GM12801 (cell line): ENCODE data around the gene KIAA1328.

Source experiments
- CTCF ChIP-seq: IDR thresholded peaks from one replicate; pipeline ENCODE4 v1.5.1; 2011; ENCODE audit warnings: control low read depth; ENCODE audit not compliant: insufficient read length; ENCODE audit errors: extremely low read depth

KIAA1328 gene

GRCh38 chr18:36933552-36933951 is 104.6 kb downstream of the KIAA1328 start:
- no peak for TF ChIP-seq CTCF

- no peak for TF ChIP-seq CTCF
Observed at GRCh38 chr18:36934884-36935283, 106.0 kb downstream of the KIAA1328 start.

- no peak for TF ChIP-seq CTCF
Observed at GRCh38 chr18:36942264-36942663, 113.3 kb downstream of the KIAA1328 start.

- TF ChIP-seq CTCF, result no peak
Observed at GRCh38 chr18:36947820-36948348, 119.0 kb downstream of the KIAA1328 start.

GRCh38 chr18:36950282-36950681 is 121.4 kb downstream of the KIAA1328 start:
- TF ChIP-seq CTCF, result no peak

- no peak for TF ChIP-seq CTCF
Observed at GRCh38 chr18:36950960-36951359, 122.0 kb downstream of the KIAA1328 start.

DNA sequence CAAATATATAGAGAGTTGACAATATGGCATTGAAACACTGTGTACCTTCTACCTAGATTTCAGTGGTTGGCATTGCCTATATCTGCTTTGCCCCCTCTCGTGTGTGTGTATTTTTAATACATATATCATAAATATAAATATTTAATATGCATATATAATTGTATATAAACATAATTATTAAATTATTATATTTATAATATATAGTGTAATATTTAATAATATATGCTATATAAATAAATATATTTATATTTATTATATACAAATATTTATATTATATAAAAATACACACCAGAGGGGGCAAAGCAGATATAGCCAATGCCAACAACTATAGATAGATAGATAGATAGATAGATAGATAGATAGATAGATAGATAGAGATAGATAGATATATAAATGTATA is 124.1 kb downstream of the KIAA1328 start:
- no peak for TF ChIP-seq CTCF

DNA sequence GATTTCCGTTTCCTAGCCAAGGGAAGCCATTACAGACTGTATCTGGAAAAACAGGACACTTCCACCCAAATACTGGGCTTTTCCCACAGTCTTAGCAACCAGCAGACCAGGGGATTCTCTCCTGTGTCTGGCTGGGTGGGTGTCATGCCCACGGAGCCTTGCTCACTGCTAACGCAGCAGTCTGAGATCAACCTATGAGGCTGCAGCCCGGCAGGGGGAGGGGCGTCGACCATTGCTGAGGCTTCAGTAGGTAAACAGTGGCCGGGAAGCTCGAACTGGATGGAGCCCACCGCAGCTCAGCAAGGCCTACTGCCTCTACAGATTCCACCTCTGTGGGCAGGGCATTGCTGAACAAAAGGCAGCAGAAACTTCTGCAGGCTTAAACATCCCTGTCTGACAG is 131.1 kb downstream of the KIAA1328 start:
- TF ChIP-seq CTCF, result no peak
